Measurements from ENCODE around the gene EEF1A2.

Gene EEF1A2

GRCh38 chr20:63541371-63541770 is 42.5 kb upstream of the EEF1A2 start:
- DNase-seq (ENCODE audit: low read depth in 2 of 2) = no peak
- no peak for TF ChIP-seq CTCF (IDR thresholded peaks at IDR 0.05; ENCODE audit: low read depth, low read length)
- no peak overlapping the region for H3K4me3 ChIP-seq (replicated peaks in 1 of 2; ENCODE audit: low read depth in 2 of 2, low read length in 2 of 2)

GRCh38 chr20:63540417-63541186 is 41.7 kb upstream of the EEF1A2 start:
- no peak for TF ChIP-seq CTCF (IDR thresholded peaks at IDR 0.05; ENCODE audit: low read depth, low read length)
- DNase-seq (ENCODE audit: low read depth in 2 of 2) = no peak
- H3K4me3 ChIP-seq (replicated peaks in 1 of 2; ENCODE audit: low read depth in 2 of 2, low read length in 2 of 2) = no peak overlapping the region

GRCh38 chr20:63539441-63540370 is 40.8 kb upstream of the EEF1A2 start:
- no peak for DNase-seq (ENCODE audit: low read depth in 2 of 2)
- TF ChIP-seq CTCF (IDR thresholded peaks at IDR 0.05; ENCODE audit: low read depth, low read length) = no peak
- no peak overlapping the region for H3K4me3 ChIP-seq (replicated peaks in 1 of 2; ENCODE audit: low read depth in 2 of 2, low read length in 2 of 2)

- no peak for TF ChIP-seq CTCF (IDR thresholded peaks at IDR 0.05; ENCODE audit: low read depth, low read length)
- no peak for DNase-seq (ENCODE audit: low read depth in 2 of 2)
- no peak overlapping the region for H3K4me3 ChIP-seq (replicated peaks in 1 of 2; ENCODE audit: low read depth in 2 of 2, low read length in 2 of 2)
These were observed 40.2 kb upstream of the EEF1A2 start for GRCh38 chr20:63539092-63539430.

- no peak for TF ChIP-seq CTCF (IDR thresholded peaks at IDR 0.05; ENCODE audit: low read depth, low read length)
- peak overlapping the region; percentile 28 to 32 for H3K4me3 ChIP-seq (replicated peaks in 1 of 2; ENCODE audit: low read depth in 2 of 2, low read length in 2 of 2)
- peak in 1 of 2 donors; percentile 38 for DNase-seq (ENCODE audit: low read depth in 2 of 2)
These were observed 39.6 kb upstream of the EEF1A2 start for GRCh38 chr20:63538204-63539091.

- DNase-seq (ENCODE audit: low read depth in 2 of 2) = peak; percentile 89 to 94
- TF ChIP-seq CTCF (IDR thresholded peaks at IDR 0.05; ENCODE audit: low read depth, low read length) = peak; percentile 95
- H3K4me3 ChIP-seq (replicated peaks in 1 of 2; ENCODE audit: low read depth in 2 of 2, low read length in 2 of 2) = peak overlapping the region; percentile 28 to 32
These were observed 38.8 kb upstream of the EEF1A2 start for GRCh38 chr20:63537525-63538203.

All from cardiac fibroblast (primary cell).